Left lung (tissue), 10 donors: ENCODE results near the gene UTP14A. TPM values are rescaled to one million over a fixed set of nuclear protein-coding genes. Genes with fewer than 3 reads are reported as not detected.

ENCODE experiments used
- ATAC-seq: fragments of 200-7000 bp; cut with Tn5 transposase; one replicate; pipeline ENCODE4 v1.9.1; 2020; ENCODE audit warnings: moderate library complexity
- DNase-seq, 4 donors: peaks; one replicate each; pipeline ENCODE4 v3.0.0-alpha.2; 2013 to 2020
- H3K27ac ChIP-seq, 2 donors: fragments of 200-600 bp; sonication (generic) in 1 of 2; one replicate each; pipeline versions ENCODE4 v1.5.0 to v1.8.0; 2020 to 2021
- H3K27me3 ChIP-seq, 2 donors: fragments of 200-600 bp; sonication (generic) in 1 of 2; one replicate each; pipeline versions ENCODE4 v1.5.0 to v1.8.0; 2020 to 2021
- H3K36me3 ChIP-seq, 2 donors: fragments of 200-600 bp; sonication (generic) in 1 of 2; one replicate each; pipeline versions ENCODE4 v1.5.0 to v1.8.0; 2020 to 2021
- H3K4me1 ChIP-seq, 2 donors: fragments of 200-600 bp; one replicate each; pipeline ENCODE4 v1.8.0; 2021
- H3K4me3 ChIP-seq, 2 donors: fragments of 200-600 bp; sonication (generic) in 1 of 2; one replicate each; pipeline versions ENCODE4 v1.5.0 to v1.8.0; 2020 to 2021; ENCODE audit warnings: mild to moderate bottlenecking in 1 of 2
- H3K9me3 ChIP-seq, 2 donors: fragments of 200-600 bp; sonication (generic) in 1 of 2; one replicate each; pipeline versions ENCODE4 v1.5.0 to v1.8.0; 2020 to 2021
- CTCF ChIP-seq, 2 donors: fragments of 200-600 bp; sonication (generic) in 1 of 2; IDR thresholded peaks; one replicate each; pipeline versions ENCODE4 v1.5.0 to v1.8.0; 2021; ENCODE audit warnings: antibody characterized with exemption in 2 of 2
- intact Hi-C, 2 donors: fragments of 100-400 bp; cut with DNase I; formaldehyde crosslinking; loops; one replicate each; pipeline versions ENCODE4 v1.11.2 to v1.14.2; 2022
- polyA plus RNA-seq, 6 donors: library from polyadenylated mRNA; unstranded; fragments of 120-200 nt; gene quantifications; one replicate each; pipeline ENCODE4 v1.2.1, GENCODE V29; 2013; ENCODE audit not compliant: insufficient read length in 6 of 6
- total RNA-seq, 2 donors: library from RNA; stranded (reverse); fragmentation: NEBNext Ultra II Directional; extraction: Animal tissue kit (Norgen Biotek cat#: 25700); gene quantifications; one replicate each; pipeline ENCODE4 v1.2.1, GENCODE V29; 2021
- donor health status: DM: no; HTN: yes; CAD: no.
- donor health status: DM: no; HTN: no; CAD: no.

Gene UTP14A
- total and polyA plus RNA-seq, 8 donors, result 12.3 to 29.0 (median 26.9) TPM

- H3K36me3 ChIP-seq, result no peaks in the 10 kb centered on the region
- no peaks in the 10 kb centered on the region for H3K4me1 ChIP-seq
- H3K4me3 ChIP-seq, result no peak overlapping the region
- H3K27me3 ChIP-seq, result no peaks in the 10 kb centered on the region
- ATAC-seq, result peak; percentile 91
- no peak for DNase-seq
- no peaks in the 10 kb centered on the region for H3K9me3 ChIP-seq
- no peak for TF ChIP-seq CTCF (IDR thresholded peaks at IDR 0.05)
- intact Hi-C loops, result no loop called here
- no peak overlapping the region for H3K27ac ChIP-seq
These were observed 29.1 kb upstream of the UTP14A start for GRCh38 chrX:129876771-129877305.

GRCh38 chrX:129877401-129877800 is 28.6 kb upstream of the UTP14A start:
- no peaks in the 10 kb centered on the region for H3K4me1 ChIP-seq
- H3K36me3 ChIP-seq, result no peaks in the 10 kb centered on the region
- peak; percentile 27 for ATAC-seq

GRCh38 chrX:129900054-129900453 is 5.9 kb upstream of the UTP14A start:
- H3K4me3 ChIP-seq, result no peak overlapping the region
- intact Hi-C loops, result no loop called here
- H3K4me1 ChIP-seq, result no peaks in the 10 kb centered on the region
- no peaks in the 10 kb centered on the region for H3K36me3 ChIP-seq
- no peaks in the 10 kb centered on the region for H3K27me3 ChIP-seq
- H3K9me3 ChIP-seq, result no peaks in the 10 kb centered on the region
- TF ChIP-seq CTCF (IDR thresholded peaks at IDR 0.05), result no peak
- H3K27ac ChIP-seq, result no peak overlapping the region
- ATAC-seq, result no peak
- DNase-seq, result no peak

More at GRCh38 chrX:129877401-129877800, 28.6 kb upstream of the UTP14A start:
- peak overlapping the region in 1 of 2 donors; percentile 8 for H3K27ac ChIP-seq
- H3K9me3 ChIP-seq, result no peaks in the 10 kb centered on the region
- TF ChIP-seq CTCF (IDR thresholded peaks at IDR 0.05), result no peak
- DNase-seq, result no peak
- H3K4me3 ChIP-seq, result no peak overlapping the region
- no peaks in the 10 kb centered on the region for H3K27me3 ChIP-seq
- intact Hi-C loops, result no loop called here

GRCh38 chrX:129908636-129909035 is 2.7 kb downstream of the UTP14A start:
- Histone ChIP-seq H3K4me1 (peaks cover 0 to 7% of the 10 kb centered on the region in 2 donors), H3K4me3 (no peak overlapping the region), H3K27ac (no peak overlapping the region), H3K36me3 (peaks cover 0 to 55% of the 10 kb centered on the region in 2 donors), H3K27me3 (no peaks in the 10 kb centered on the region), H3K9me3 (no peaks in the 10 kb centered on the region)
- no peak for TF ChIP-seq CTCF (IDR thresholded peaks at IDR 0.05)
- ATAC-seq, result no peak
- intact Hi-C loops, result no loop called here
- no peak for DNase-seq

- DNase-seq (peak in 3 of 4 donors; percentile 56 to 78 (median 60)), ATAC-seq (peak; percentile 91)
- H3K4me3 ChIP-seq, result no peak overlapping the region
- no peak overlapping the region for H3K27ac ChIP-seq
- intact Hi-C loops, result loop anchor here in 1 of 2 donors (5.0 to 10.0 kb wide), 2 partner anchors 102 to 139 kb away; no protein-coding TSS in a partner anchor
- H3K9me3 ChIP-seq, result no peaks in the 10 kb centered on the region
- H3K36me3 ChIP-seq, result peaks cover 0 to 58% of the 10 kb centered on the region in 2 donors
- peak; percentile 52 to 60 for TF ChIP-seq CTCF (IDR thresholded peaks at IDR 0.05)
- no peaks in the 10 kb centered on the region for H3K27me3 ChIP-seq
- H3K4me1 ChIP-seq, result peaks cover 0 to 6% of the 10 kb centered on the region in 2 donors
These were observed 19.5 kb downstream of the UTP14A start for GRCh38 chrX:129925305-129926092.
